HG03558 (cell line): Measurements from ENCODE around the gene SPECC1L.

ENCODE experiments used
- ATAC-seq: cut with Tn5 transposase; IDR thresholded peaks from one replicate; pipeline ENCODE4 v1.9.1; 2021; ENCODE audit warnings: moderate number of reproducible peaks; ENCODE audit not compliant: unreplicated experiment; ENCODE audit errors: extremely low read depth

The SPECC1L gene

GRCh38 chr22:24353121-24353520 is 82.5 kb downstream of the SPECC1L start:
- ATAC-seq: no peak

GRCh38 chr22:24355574-24355973 is 84.9 kb downstream of the SPECC1L start:
- ATAC-seq: no peak

- ATAC-seq: no peak
These were observed 86.9 kb downstream of the SPECC1L start for GRCh38 chr22:24357547-24357946.

- no peak for ATAC-seq
These were observed 87.6 kb downstream of the SPECC1L start for GRCh38 chr22:24358105-24358836.

GRCh38 chr22:24359452-24360120 is 89.0 kb downstream of the SPECC1L start:
- ATAC-seq: no peak

- no peak for ATAC-seq
These were observed 91.5 kb downstream of the SPECC1L start for GRCh38 chr22:24361976-24362646.

GRCh38 chr22:24363243-24363642 is 92.6 kb downstream of the SPECC1L start:
- ATAC-seq: no peak

- ATAC-seq: no peak
These were observed 96.1 kb downstream of the SPECC1L start for GRCh38 chr22:24366701-24367100.

- ATAC-seq: no peak
These were observed 97.2 kb downstream of the SPECC1L start for GRCh38 chr22:24367841-24368240.

- ATAC-seq: no peak
These were observed 99.8 kb downstream of the SPECC1L start for GRCh38 chr22:24370401-24370800.

- no peak for ATAC-seq
These were observed 105.4 kb downstream of the SPECC1L start for GRCh38 chr22:24376002-24376401.

GRCh38 chr22:24376586-24376985 is 106.0 kb downstream of the SPECC1L start:
- no peak for ATAC-seq

- ATAC-seq: no peak
These were observed 108.9 kb downstream of the SPECC1L start for GRCh38 chr22:24379536-24379935.

GRCh38 chr22:24380220-24380904 is 109.7 kb downstream of the SPECC1L start:
- no peak for ATAC-seq

GRCh38 chr22:24380905-24381230 is 110.2 kb downstream of the SPECC1L start:
- ATAC-seq: no peak

- no peak for ATAC-seq
These were observed 112.4 kb downstream of the SPECC1L start for GRCh38 chr22:24383061-24383460.

- no peak for ATAC-seq
These were observed 113.5 kb downstream of the SPECC1L start for GRCh38 chr22:24384131-24384530.

GRCh38 chr22:24386937-24387471 is 116.4 kb downstream of the SPECC1L start:
- no peak for ATAC-seq

GRCh38 chr22:24389680-24390079 is 119.0 kb downstream of the SPECC1L start:
- ATAC-seq: no peak

- no peak for ATAC-seq
These were observed 119.5 kb downstream of the SPECC1L start for GRCh38 chr22:24390156-24390555.

- ATAC-seq: no peak
These were observed 119.9 kb downstream of the SPECC1L start for GRCh38 chr22:24390576-24390975.
